ENCODE measurements around the gene GCK. TPM values are rescaled to one million over a fixed set of nuclear protein-coding genes. Genes with fewer than 3 reads are reported as not detected.

The GCK gene
- total RNA-seq, 2 experiments from 2014 or later, result 0.16 TPM; not detected in 1

DNA sequence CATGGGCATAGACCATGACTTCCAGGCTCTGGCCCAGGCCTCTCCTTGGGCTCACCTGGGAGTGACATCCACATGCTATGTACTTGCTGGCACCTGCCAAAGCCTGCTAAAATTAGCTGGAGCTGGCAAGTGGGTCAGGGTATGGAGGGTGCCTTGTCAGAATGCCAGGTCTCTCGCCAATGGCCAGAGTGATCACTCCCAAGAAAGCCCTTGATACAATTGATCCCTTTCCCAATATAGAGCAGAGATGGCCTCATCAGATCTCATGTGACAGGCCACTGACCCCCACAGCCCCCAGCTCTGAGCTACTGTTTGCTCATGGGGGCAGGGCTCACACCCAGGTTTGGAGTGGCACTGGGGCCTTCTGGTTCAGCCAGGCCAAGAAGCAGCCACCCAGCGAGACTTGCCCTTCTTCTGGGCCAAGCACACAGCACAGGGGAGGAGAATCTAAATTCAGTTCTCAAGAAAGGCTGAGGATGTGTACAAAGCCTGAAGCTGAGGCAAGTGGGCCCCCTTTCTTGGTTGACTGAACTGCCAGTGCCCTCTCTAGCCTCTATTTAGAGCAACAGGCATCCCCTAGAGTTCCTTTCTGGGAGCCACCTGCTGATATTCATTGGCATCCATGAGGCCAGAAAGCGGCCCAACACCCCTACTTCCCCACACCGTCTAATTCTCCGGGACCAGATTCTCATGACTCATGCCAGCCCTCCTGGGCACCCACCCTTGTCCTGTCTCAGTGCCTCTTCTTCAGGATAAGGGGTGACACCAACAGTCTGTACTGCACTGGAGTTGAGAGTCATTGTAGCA, 29.2 kb downstream of the GCK start:
- H3K79me2 ChIP-seq (ENCODE audit: insufficient read depth, low read depth, low read length), result no peaks in the 10 kb centered on the region
- intact Hi-C loops (cut with micrococcal nuclease; ENCODE audit: unreplicated experiment), result no loop called here
- no peaks in the 10 kb centered on the region for H3K9me2 ChIP-seq (ENCODE audit: insufficient read depth, low read length)
- H3K27ac ChIP-seq (ENCODE audit: low read depth, low read length, poor library complexity, severe bottlenecking), result no peak overlapping the region
- POLR2A ChIA-PET, result no interaction called here
- CTCF ChIA-PET (ENCODE audit: unreplicated experiment), result no interaction called here
- no peak for DNase-seq (ENCODE audit: low spot score)
- no peak overlapping the region for H3K4me2 ChIP-seq (ENCODE audit: low read length)
- H3K9me3 ChIP-seq (ENCODE audit: low read length), result no peaks in the 10 kb centered on the region
- H4K20me1 ChIP-seq (ENCODE audit: insufficient read depth, low read length), result no peaks in the 10 kb centered on the region
- no peaks in the 10 kb centered on the region for H3K4me1 ChIP-seq (ENCODE audit: insufficient read depth, low read length, poor library complexity, severe bottlenecking)
- no peak for TF ChIP-seq EZH2phosphoT487 (IDR thresholded peaks at IDR 0.05; ENCODE audit: borderline replicate concordance, low read depth, low read length)
- TF ChIP-seq, protein P1, sequence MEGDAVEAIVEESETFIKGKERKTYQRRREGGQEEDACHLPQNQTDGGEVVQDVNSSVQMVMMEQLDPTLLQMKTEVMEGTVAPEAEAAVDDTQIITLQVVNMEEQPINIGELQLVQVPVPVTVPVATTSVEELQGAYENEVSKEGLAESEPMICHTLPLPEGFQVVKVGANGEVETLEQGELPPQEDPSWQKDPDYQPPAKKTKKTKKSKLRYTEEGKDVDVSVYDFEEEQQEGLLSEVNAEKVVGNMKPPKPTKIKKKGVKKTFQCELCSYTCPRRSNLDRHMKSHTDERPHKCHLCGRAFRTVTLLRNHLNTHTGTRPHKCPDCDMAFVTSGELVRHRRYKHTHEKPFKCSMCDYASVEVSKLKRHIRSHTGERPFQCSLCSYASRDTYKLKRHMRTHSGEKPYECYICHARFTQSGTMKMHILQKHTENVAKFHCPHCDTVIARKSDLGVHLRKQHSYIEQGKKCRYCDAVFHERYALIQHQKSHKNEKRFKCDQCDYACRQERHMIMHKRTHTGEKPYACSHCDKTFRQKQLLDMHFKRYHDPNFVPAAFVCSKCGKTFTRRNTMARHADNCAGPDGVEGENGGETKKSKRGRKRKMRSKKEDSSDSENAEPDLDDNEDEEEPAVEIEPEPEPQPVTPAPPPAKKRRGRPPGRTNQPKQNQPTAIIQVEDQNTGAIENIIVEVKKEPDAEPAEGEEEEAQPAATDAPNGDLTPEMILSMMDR (conservative IDR thresholded peaks at IDR 0.05; ENCODE audit: low read length), result no peak
- H3K4me3 ChIP-seq (ENCODE audit: low read depth, low read length, poor library complexity, severe bottlenecking), result no peak overlapping the region
- no peak overlapping the region for H2AFZ ChIP-seq (ENCODE audit: low read length)
- no peaks in the 10 kb centered on the region for H3K36me3 ChIP-seq (ENCODE audit: insufficient read depth, low read length)
- no TSS peak for BruUV-seq (replicated peaks)

DNA sequence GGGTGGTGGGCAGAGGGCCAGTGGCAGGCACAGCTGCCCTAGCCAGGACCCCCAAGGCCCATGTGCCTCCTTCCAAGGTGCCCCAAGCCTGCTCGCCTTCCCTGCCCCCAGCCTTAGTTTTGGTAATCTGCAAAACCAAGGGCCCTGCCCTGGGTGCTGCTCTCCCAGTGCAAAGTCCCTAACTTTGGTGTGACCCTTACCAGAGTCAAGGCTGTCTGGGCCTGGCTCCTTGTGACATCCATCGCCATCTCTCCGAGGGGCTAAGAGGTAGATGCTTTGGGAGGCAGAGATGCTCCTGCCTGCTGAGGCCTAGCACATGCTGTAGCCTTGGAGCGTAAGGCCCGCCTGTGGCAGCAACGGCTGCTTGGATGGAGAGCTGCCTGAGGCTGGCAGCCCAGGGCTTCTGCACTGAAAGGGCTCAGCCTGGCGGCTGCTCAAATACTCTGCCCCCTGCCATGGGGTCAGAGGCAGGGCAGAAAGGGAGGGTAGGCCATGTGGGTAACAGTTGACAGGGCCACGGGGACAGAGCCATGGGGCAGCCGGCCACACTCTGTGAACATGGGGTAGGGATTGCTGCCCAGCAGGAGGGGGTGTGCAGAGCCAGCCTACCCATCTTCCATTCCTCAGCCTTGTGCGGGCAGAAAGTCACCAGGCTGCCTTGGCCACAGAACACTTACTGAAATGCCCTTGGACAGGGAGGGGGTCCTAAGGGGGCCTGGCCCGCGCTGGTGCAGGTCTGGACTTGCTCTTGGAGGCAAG, 30.2 kb downstream of the GCK start:
- TF ChIP-seq, protein P1 (conservative IDR thresholded peaks at IDR 0.05; ENCODE audit: low read length), result no peak
- TF ChIP-seq EZH2phosphoT487 (IDR thresholded peaks at IDR 0.05; ENCODE audit: borderline replicate concordance, low read depth, low read length), result no peak
- intact Hi-C loops (cut with micrococcal nuclease; ENCODE audit: unreplicated experiment), result no loop called here

More for the DNA sequence above, 30.2 kb downstream of the GCK start:
- Histone ChIP-seq H3K36me3 (ENCODE audit: insufficient read depth, low read length) (no peaks in the 10 kb centered on the region), H3K4me3 (ENCODE audit: low read depth, low read length, poor library complexity, severe bottlenecking) (no peak overlapping the region), H3K27ac (ENCODE audit: low read depth, low read length, poor library complexity, severe bottlenecking) (no peak overlapping the region), H3K4me1 (ENCODE audit: insufficient read depth, low read length, poor library complexity, severe bottlenecking) (no peaks in the 10 kb centered on the region), H3K79me2 (ENCODE audit: insufficient read depth, low read depth, low read length) (no peaks in the 10 kb centered on the region), H3K9me3 (ENCODE audit: low read length) (no peaks in the 10 kb centered on the region), H3K9me2 (ENCODE audit: insufficient read depth, low read length) (no peaks in the 10 kb centered on the region), H3K4me2 (ENCODE audit: low read length) (no peak overlapping the region), H2AFZ (ENCODE audit: low read length) (no peak overlapping the region), H4K20me1 (ENCODE audit: insufficient read depth, low read length) (no peaks in the 10 kb centered on the region)
- CTCF ChIA-PET (ENCODE audit: unreplicated experiment), result no interaction called here
- POLR2A ChIA-PET, result no interaction called here
- DNase-seq (ENCODE audit: low spot score), result no peak
- BruUV-seq (replicated peaks), result no TSS peak

Data from OCI-LY7 (cell line).